IPS-15b (cell line): ENCODE results near the gene DUSP7.

Source experiments
- H3K27me3 ChIP-seq: one replicate; pipeline ENCODE4 v1.6.1; 2013; ENCODE audit warnings: low read length; ENCODE audit not compliant: control insufficient read depth, insufficient read depth
- H3K36me3 ChIP-seq: one replicate; pipeline ENCODE4 v1.6.1; 2013; ENCODE audit warnings: low read length; ENCODE audit not compliant: control insufficient read depth, insufficient read depth
- H3K4me1 ChIP-seq: one replicate; pipeline ENCODE4 v1.6.1; 2013; ENCODE audit warnings: mild to moderate bottlenecking, low read length; ENCODE audit not compliant: control insufficient read depth, insufficient read depth
- H3K4me3 ChIP-seq: one replicate; pipeline ENCODE4 v1.5.1; 2013; ENCODE audit warnings: low read depth, low read length
- H3K9ac ChIP-seq: one replicate; pipeline ENCODE4 v1.6.1; 2013; ENCODE audit warnings: low read depth, mild to moderate bottlenecking, low read length
- H3K9me3 ChIP-seq: one replicate; pipeline ENCODE4 v1.6.1; 2013; ENCODE audit warnings: mild to moderate bottlenecking, low read length; ENCODE audit not compliant: control insufficient read depth, insufficient read depth

The DUSP7 gene

DNA sequence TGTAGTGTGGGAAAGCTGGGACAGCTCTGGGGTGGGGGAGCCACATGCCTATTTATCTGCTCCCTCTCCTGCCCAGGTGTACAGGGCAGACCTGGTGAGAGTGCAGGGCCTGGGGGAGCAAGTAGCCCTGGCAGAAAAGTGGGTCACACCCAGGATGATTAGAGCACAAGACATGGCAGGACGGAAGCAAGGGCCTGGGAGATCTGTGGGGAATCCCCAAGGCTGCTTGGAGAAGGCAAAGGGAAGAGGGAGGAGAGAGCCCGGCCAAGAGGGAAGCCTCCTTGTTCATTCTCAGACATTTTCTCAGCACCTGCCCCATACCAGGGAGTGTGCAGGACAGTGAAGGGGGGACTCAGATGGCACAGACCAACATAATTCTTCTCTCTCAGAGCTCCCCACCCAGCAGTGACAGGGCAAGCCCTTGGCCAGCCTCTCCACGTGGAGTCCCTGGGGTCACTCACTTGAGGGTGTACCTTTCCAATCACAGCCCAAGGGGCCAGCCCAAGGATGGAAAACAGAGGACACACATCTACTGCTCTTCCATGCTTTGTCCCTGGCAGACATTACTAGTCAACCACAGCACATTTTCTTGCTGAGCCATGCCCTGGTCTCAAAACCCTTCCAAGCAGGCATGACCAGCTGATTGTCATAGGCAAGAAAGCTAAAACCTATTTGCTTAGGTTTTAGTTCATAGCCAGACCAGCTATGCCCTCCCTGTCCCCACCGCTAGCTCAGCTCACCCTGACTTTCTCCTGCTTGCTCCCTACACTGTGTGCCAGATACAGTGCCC is 4.9 kb upstream of the DUSP7 start:
- Histone ChIP-seq H3K9ac (no peak overlapping the region), H3K36me3 (no peaks in the 10 kb centered on the region), H3K4me3 (no peak overlapping the region)

GRCh38 chr3:52059781-52060180 is 3.4 kb upstream of the DUSP7 start:
- H3K4me1 ChIP-seq, result peaks cover 3% of the 10 kb centered on the region
- no peaks in the 10 kb centered on the region for H3K9me3 ChIP-seq
- no peak overlapping the region for H3K9ac ChIP-seq
- no peaks in the 10 kb centered on the region for H3K36me3 ChIP-seq
- H3K4me3 ChIP-seq, result no peak overlapping the region
- peaks cover 16% of the 10 kb centered on the region for H3K27me3 ChIP-seq

More for the DNA sequence above, 4.9 kb upstream of the DUSP7 start:
- Histone ChIP-seq H3K9me3 (no peaks in the 10 kb centered on the region), H3K4me1 (peaks cover 3% of the 10 kb centered on the region), H3K27me3 (peaks cover 16% of the 10 kb centered on the region)

- peak overlapping the region; percentile 43 for H3K4me3 ChIP-seq
- H3K9ac ChIP-seq, result peak overlapping the region; percentile 48
- peaks cover 9% of the 10 kb centered on the region for H3K4me1 ChIP-seq
- H3K36me3 ChIP-seq, result peaks cover 11% of the 10 kb centered on the region
- peaks cover 16% of the 10 kb centered on the region for H3K27me3 ChIP-seq
- H3K9me3 ChIP-seq, result no peaks in the 10 kb centered on the region
These were observed 1.6 kb upstream of the DUSP7 start for GRCh38 chr3:52057812-52058495.

- H3K4me3 ChIP-seq, result peak overlapping the region; percentile 90
- peaks cover 9% of the 10 kb centered on the region for H3K4me1 ChIP-seq
- peaks cover 16% of the 10 kb centered on the region for H3K27me3 ChIP-seq
- H3K9me3 ChIP-seq, result no peaks in the 10 kb centered on the region
- peaks cover 14% of the 10 kb centered on the region for H3K36me3 ChIP-seq
- H3K9ac ChIP-seq, result peak overlapping the region; percentile 48
These were observed 819 bp upstream of the DUSP7 start for GRCh38 chr3:52056968-52057811.

GRCh38 chr3:52055537-52056351 is 627 bp downstream of the DUSP7 start:
- Histone ChIP-seq H3K27me3 (peaks cover 16% of the 10 kb centered on the region), H3K4me1 (peaks cover 9% of the 10 kb centered on the region), H3K9me3 (no peaks in the 10 kb centered on the region)

DNA sequence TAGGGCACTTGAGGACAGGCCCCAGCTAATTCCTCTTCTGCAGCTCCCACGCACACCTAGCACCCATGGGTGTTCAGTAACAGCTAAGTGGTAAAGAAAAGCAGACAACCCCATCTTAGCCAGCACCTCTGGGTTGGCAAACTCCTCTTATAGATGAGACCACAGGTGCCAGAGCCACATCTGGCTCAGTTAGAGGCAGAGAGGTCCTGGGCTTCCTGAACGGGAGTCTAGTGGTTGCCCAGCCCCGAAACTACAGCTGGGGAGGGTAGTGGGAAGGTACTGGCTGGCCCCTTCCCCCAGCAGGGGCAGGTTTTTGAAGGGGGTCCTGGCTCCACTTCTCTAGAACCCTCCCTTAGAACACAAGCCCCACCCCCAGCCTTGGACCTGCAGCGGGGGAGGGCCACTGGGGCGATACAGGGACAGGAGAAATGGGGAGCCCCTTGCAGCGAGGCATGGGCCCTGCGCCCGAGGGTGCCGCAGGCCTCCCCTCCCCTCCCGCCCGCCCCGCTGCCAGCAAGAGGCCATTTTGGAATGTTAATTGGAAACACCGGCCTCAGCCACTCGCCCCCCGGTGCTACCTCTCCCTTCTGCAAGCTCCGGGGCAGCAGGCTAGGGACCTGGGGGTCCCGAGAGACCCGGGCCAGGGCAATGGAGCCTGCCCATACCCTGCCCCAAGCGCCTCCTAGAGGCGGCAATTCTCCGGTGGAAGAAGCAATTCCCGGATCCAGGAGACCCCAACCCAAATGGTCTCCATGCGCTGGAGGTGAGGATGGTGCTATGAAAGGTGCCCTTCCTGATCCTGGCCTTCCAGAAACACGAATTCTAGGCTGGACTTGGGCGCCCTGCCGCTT is 1.5 kb downstream of the DUSP7 start:
- H3K9ac ChIP-seq, result peak overlapping the region; percentile 49
- H3K4me3 ChIP-seq, result peak overlapping the region; percentile 78
- H3K9me3 ChIP-seq, result no peaks in the 10 kb centered on the region
- peaks cover 16% of the 10 kb centered on the region for H3K27me3 ChIP-seq
- peaks cover 33% of the 10 kb centered on the region for H3K36me3 ChIP-seq
- H3K4me1 ChIP-seq, result peaks cover 9% of the 10 kb centered on the region

More at GRCh38 chr3:52055537-52056351, 627 bp downstream of the DUSP7 start:
- H3K36me3 ChIP-seq, result peaks cover 28% of the 10 kb centered on the region
- H3K4me3 ChIP-seq, result peak overlapping the region; percentile 78
- peak overlapping the region; percentile 76 for H3K9ac ChIP-seq

DNA sequence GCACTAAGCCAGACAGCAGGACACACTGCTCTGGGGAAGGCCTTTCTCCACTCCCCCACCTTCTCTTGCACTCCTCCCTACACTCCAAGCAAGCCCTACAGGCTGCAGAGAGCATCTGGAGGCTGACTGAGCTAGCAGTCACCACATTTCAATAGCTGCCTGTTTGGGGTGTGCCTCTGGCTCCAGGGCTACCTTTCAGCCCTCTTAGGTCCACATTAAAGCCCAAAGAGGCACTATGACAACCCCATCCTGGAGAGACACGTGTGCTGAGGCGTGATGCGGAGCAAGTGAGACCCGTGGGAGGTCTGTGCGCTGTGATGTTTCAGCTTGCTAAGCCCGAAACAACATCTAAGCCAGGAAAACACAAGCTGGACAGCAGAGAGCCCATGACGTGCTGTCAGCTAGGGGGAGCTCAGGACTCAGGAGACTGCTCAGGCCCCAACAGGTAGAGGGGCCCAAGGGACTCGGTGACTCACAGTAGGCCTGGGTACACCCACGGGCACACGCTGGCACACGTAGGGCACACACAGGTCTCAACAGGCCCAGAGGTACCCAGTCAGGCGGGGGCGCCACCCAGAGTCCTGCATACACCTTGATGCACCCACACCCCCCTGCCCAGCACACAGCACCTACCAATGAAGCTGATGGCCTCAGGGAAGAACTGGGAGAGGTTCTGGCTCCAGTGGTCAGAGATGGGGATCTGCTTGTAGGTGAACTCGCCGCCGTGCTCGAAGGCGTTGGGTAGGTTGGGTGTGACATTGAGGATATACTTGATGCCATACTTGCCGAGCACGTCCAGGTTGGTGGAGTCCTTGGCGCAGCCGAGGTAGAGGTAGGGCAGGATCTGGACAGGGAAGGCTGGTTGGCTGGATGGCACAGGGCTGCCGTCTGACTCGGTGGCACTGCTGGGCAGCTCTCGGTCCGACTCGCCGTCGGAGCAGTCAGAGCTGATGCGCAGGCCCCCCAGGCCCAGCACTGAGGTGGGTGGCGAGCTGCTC is 2.8 kb downstream of the DUSP7 start:
- H3K9me3 ChIP-seq, result no peaks in the 10 kb centered on the region
- H3K4me1 ChIP-seq, result peaks cover 9% of the 10 kb centered on the region
- H3K36me3 ChIP-seq, result peaks cover 45% of the 10 kb centered on the region
- H3K9ac ChIP-seq, result peak overlapping the region; percentile 16
- peak overlapping the region; percentile 13 for H3K4me3 ChIP-seq
- peaks cover 8% of the 10 kb centered on the region for H3K27me3 ChIP-seq

GRCh38 chr3:52052831-52053306 is 3.5 kb downstream of the DUSP7 start:
- Histone ChIP-seq H3K36me3 (peaks cover 48% of the 10 kb centered on the region), H3K9ac (peak overlapping the region; percentile 16), H3K4me3 (no peak overlapping the region)

GRCh38 chr3:52051444-52051843 is 4.9 kb downstream of the DUSP7 start:
- Histone ChIP-seq H3K9me3 (no peaks in the 10 kb centered on the region), H3K27me3 (no peaks in the 10 kb centered on the region), H3K4me1 (peaks cover 5% of the 10 kb centered on the region), H3K36me3 (peaks cover 48% of the 10 kb centered on the region), H3K4me3 (no peak overlapping the region), H3K9ac (no peak overlapping the region)

More at GRCh38 chr3:52052831-52053306, 3.5 kb downstream of the DUSP7 start:
- H3K4me1 ChIP-seq, result peaks cover 9% of the 10 kb centered on the region
- peaks cover 2% of the 10 kb centered on the region for H3K27me3 ChIP-seq
- no peaks in the 10 kb centered on the region for H3K9me3 ChIP-seq
